ENCODE results near the gene AGAP1. TPM values are rescaled to one million over a fixed set of nuclear protein-coding genes. Genes with fewer than 3 reads are reported as not detected.

Gene AGAP1
- total RNA-seq, 1 donor from 2014 or later = 18.3 TPM

GRCh38 chr2:236167297-236168109, 673.7 kb downstream of the AGAP1 start:
- peaks cover 22 to 40% (median 29%) of the 10 kb centered on the region in 3 donors for H3K4me1 ChIP-seq (ENCODE audit: control insufficient read depth in 3 of 3, insufficient read depth in 3 of 3, low read length in 3 of 3)
- peaks cover 90 to 99% (median 97%) of the 10 kb centered on the region in 3 donors for H3K27me3 ChIP-seq (ENCODE audit: control insufficient read depth in 3 of 3, insufficient read depth in 3 of 3, low read length in 3 of 3)
- H3K27ac ChIP-seq (ENCODE audit: low read depth, low read length) = no peak overlapping the region
- no peaks in the 10 kb centered on the region for H3K36me3 ChIP-seq (ENCODE audit: control insufficient read depth in 3 of 3, insufficient read depth in 3 of 3, low read length in 3 of 3)
- no peak overlapping the region for H3K9ac ChIP-seq (ENCODE audit: low read depth in 1 of 3, low read length in 3 of 3)
- H3K9me3 ChIP-seq (ENCODE audit: control insufficient read depth in 3 of 3, low read length in 3 of 3) = no peaks in the 10 kb centered on the region
- peak overlapping the region in 2 of 3 donors; percentile 53 to 58 for H3K4me3 ChIP-seq (ENCODE audit: low read length in 3 of 3)

GRCh38 chr2:236168110-236169080, 674.6 kb downstream of the AGAP1 start, which contains the start of gene GBX2:
TSS of gene GBX2 (minus strand) at chr2:236168386. CDS start at chr2:236167971, 415 bp downstream.
- H3K27ac ChIP-seq (ENCODE audit: low read depth, low read length) = no peak within 1 kb of the TSS
- H3K4me1 ChIP-seq (ENCODE audit: control insufficient read depth in 3 of 3, insufficient read depth in 3 of 3, low read length in 3 of 3) = peaks cover 22 to 42% (median 31%) of the 10 kb centered on the region in 3 donors
- no peaks in the 10 kb centered on the region for H3K36me3 ChIP-seq (ENCODE audit: control insufficient read depth in 3 of 3, insufficient read depth in 3 of 3, low read length in 3 of 3)
- peaks cover 92 to 99% (median 99%) of the 10 kb centered on the region in 3 donors for H3K27me3 ChIP-seq (ENCODE audit: control insufficient read depth in 3 of 3, insufficient read depth in 3 of 3, low read length in 3 of 3)
- peak within 1 kb of the TSS in 2 of 3 donors; percentile 53 to 58 for H3K4me3 ChIP-seq (ENCODE audit: low read length in 3 of 3)
- no peaks in the 10 kb centered on the region for H3K9me3 ChIP-seq (ENCODE audit: control insufficient read depth in 3 of 3, low read length in 3 of 3)
- H3K9ac ChIP-seq (ENCODE audit: low read depth in 1 of 3, low read length in 3 of 3) = no peak within 1 kb of the TSS

GRCh38 chr2:236169151-236169721, 675.4 kb downstream of the AGAP1 start:
- Histone ChIP-seq H3K27me3 (ENCODE audit: control insufficient read depth in 3 of 3, insufficient read depth in 3 of 3, low read length in 3 of 3) (peaks cover 92 to 99% (median 99%) of the 10 kb centered on the region in 3 donors), H3K4me1 (ENCODE audit: control insufficient read depth in 3 of 3, insufficient read depth in 3 of 3, low read length in 3 of 3) (peaks cover 18 to 42% (median 30%) of the 10 kb centered on the region in 3 donors), H3K36me3 (ENCODE audit: control insufficient read depth in 3 of 3, insufficient read depth in 3 of 3, low read length in 3 of 3) (no peaks in the 10 kb centered on the region), H3K27ac (ENCODE audit: low read depth, low read length) (no peak overlapping the region), H3K4me3 (ENCODE audit: low read length in 3 of 3) (no peak overlapping the region), H3K9me3 (ENCODE audit: control insufficient read depth in 3 of 3, low read length in 3 of 3) (no peaks in the 10 kb centered on the region), H3K9ac (ENCODE audit: low read depth in 1 of 3, low read length in 3 of 3) (no peak overlapping the region)

GRCh38 chr2:236169741-236170589, 676.1 kb downstream of the AGAP1 start:
- Histone ChIP-seq H3K4me1 (ENCODE audit: control insufficient read depth in 3 of 3, insufficient read depth in 3 of 3, low read length in 3 of 3) (peaks cover 12 to 35% (median 22%) of the 10 kb centered on the region in 3 donors), H3K9ac (ENCODE audit: low read depth in 1 of 3, low read length in 3 of 3) (no peak overlapping the region), H3K27ac (ENCODE audit: low read depth, low read length) (no peak overlapping the region), H3K36me3 (ENCODE audit: control insufficient read depth in 3 of 3, insufficient read depth in 3 of 3, low read length in 3 of 3) (no peaks in the 10 kb centered on the region), H3K9me3 (ENCODE audit: control insufficient read depth in 3 of 3, low read length in 3 of 3) (no peaks in the 10 kb centered on the region), H3K4me3 (ENCODE audit: low read length in 3 of 3) (no peak overlapping the region), H3K27me3 (ENCODE audit: control insufficient read depth in 3 of 3, insufficient read depth in 3 of 3, low read length in 3 of 3) (peaks cover 92 to 99% (median 98%) of the 10 kb centered on the region in 3 donors)

- no peaks in the 10 kb centered on the region for H3K36me3 ChIP-seq (ENCODE audit: control insufficient read depth in 3 of 3, insufficient read depth in 3 of 3, low read length in 3 of 3)
- H3K9me3 ChIP-seq (ENCODE audit: control insufficient read depth in 3 of 3, low read length in 3 of 3) = no peaks in the 10 kb centered on the region
- H3K4me1 ChIP-seq (ENCODE audit: control insufficient read depth in 3 of 3, insufficient read depth in 3 of 3, low read length in 3 of 3) = peaks cover 11 to 34% (median 21%) of the 10 kb centered on the region in 3 donors
- H3K27ac ChIP-seq (ENCODE audit: low read depth, low read length) = no peak overlapping the region
- no peak overlapping the region for H3K9ac ChIP-seq (ENCODE audit: low read depth in 1 of 3, low read length in 3 of 3)
- H3K4me3 ChIP-seq (ENCODE audit: low read length in 3 of 3) = no peak overlapping the region
- H3K27me3 ChIP-seq (ENCODE audit: control insufficient read depth in 3 of 3, insufficient read depth in 3 of 3, low read length in 3 of 3) = peaks cover 92 to 100% (median 94%) of the 10 kb centered on the region in 3 donors
Observed at GRCh38 chr2:236170590-236171165, 676.8 kb downstream of the AGAP1 start.

GRCh38 chr2:236171181-236171679, 677.4 kb downstream of the AGAP1 start:
- H3K27me3 ChIP-seq (ENCODE audit: control insufficient read depth in 3 of 3, insufficient read depth in 3 of 3, low read length in 3 of 3) = peaks cover 90 to 98% (median 92%) of the 10 kb centered on the region in 3 donors

GRCh38 chr2:236171680-236172254, 677.9 kb downstream of the AGAP1 start:
- H3K36me3 ChIP-seq (ENCODE audit: control insufficient read depth in 3 of 3, insufficient read depth in 3 of 3, low read length in 3 of 3) = no peaks in the 10 kb centered on the region
- no peak overlapping the region for H3K9ac ChIP-seq (ENCODE audit: low read depth in 1 of 3, low read length in 3 of 3)
- H3K9me3 ChIP-seq (ENCODE audit: control insufficient read depth in 3 of 3, low read length in 3 of 3) = no peaks in the 10 kb centered on the region
- H3K27ac ChIP-seq (ENCODE audit: low read depth, low read length) = no peak overlapping the region
- H3K27me3 ChIP-seq (ENCODE audit: control insufficient read depth in 3 of 3, insufficient read depth in 3 of 3, low read length in 3 of 3) = peaks cover 88 to 97% (median 91%) of the 10 kb centered on the region in 3 donors
- H3K4me3 ChIP-seq (ENCODE audit: low read length in 3 of 3) = peak overlapping the region in 1 of 3 donors; percentile 13
- H3K4me1 ChIP-seq (ENCODE audit: control insufficient read depth in 3 of 3, insufficient read depth in 3 of 3, low read length in 3 of 3) = peaks cover 9 to 28% (median 12%) of the 10 kb centered on the region in 3 donors

More at GRCh38 chr2:236171181-236171679, 677.4 kb downstream of the AGAP1 start:
- H3K36me3 ChIP-seq (ENCODE audit: control insufficient read depth in 3 of 3, insufficient read depth in 3 of 3, low read length in 3 of 3) = no peaks in the 10 kb centered on the region
- H3K27ac ChIP-seq (ENCODE audit: low read depth, low read length) = no peak overlapping the region
- H3K4me3 ChIP-seq (ENCODE audit: low read length in 3 of 3) = peak overlapping the region in 1 of 3 donors; percentile 13
- no peaks in the 10 kb centered on the region for H3K9me3 ChIP-seq (ENCODE audit: control insufficient read depth in 3 of 3, low read length in 3 of 3)
- peaks cover 11 to 32% (median 17%) of the 10 kb centered on the region in 3 donors for H3K4me1 ChIP-seq (ENCODE audit: control insufficient read depth in 3 of 3, insufficient read depth in 3 of 3, low read length in 3 of 3)
- H3K9ac ChIP-seq (ENCODE audit: low read depth in 1 of 3, low read length in 3 of 3) = no peak overlapping the region

GRCh38 chr2:236172255-236173035, 678.6 kb downstream of the AGAP1 start:
- no peaks in the 10 kb centered on the region for H3K9me3 ChIP-seq (ENCODE audit: control insufficient read depth in 3 of 3, low read length in 3 of 3)
- H3K4me1 ChIP-seq (ENCODE audit: control insufficient read depth in 3 of 3, insufficient read depth in 3 of 3, low read length in 3 of 3) = peaks cover 5 to 23% (median 8%) of the 10 kb centered on the region in 3 donors

More at GRCh38 chr2:236172255-236173035, 678.6 kb downstream of the AGAP1 start:
- no peak overlapping the region for H3K27ac ChIP-seq (ENCODE audit: low read depth, low read length)
- no peaks in the 10 kb centered on the region for H3K36me3 ChIP-seq (ENCODE audit: control insufficient read depth in 3 of 3, insufficient read depth in 3 of 3, low read length in 3 of 3)
- no peak overlapping the region for H3K4me3 ChIP-seq (ENCODE audit: low read length in 3 of 3)
- H3K27me3 ChIP-seq (ENCODE audit: control insufficient read depth in 3 of 3, insufficient read depth in 3 of 3, low read length in 3 of 3) = peaks cover 84 to 97% (median 89%) of the 10 kb centered on the region in 3 donors
- no peak overlapping the region for H3K9ac ChIP-seq (ENCODE audit: low read depth in 1 of 3, low read length in 3 of 3)

All from skeletal muscle tissue (tissue), 4 donors.